ENCODE measurements around the gene RPN1.

RPN1 gene

GRCh38 chr3:128648940-128649663, 1.5 kb downstream of the RPN1 start:
- TF ChIP-seq CTCF (IDR thresholded peaks at IDR 0.05; ENCODE audit: low read depth, low read length), result no peak
- peak; percentile 7 for DNase-seq (ENCODE audit: low read depth, low spot score)
- in situ Hi-C loops (cut with HindIII; ENCODE audit: low sequenced_read_pairs), result no loop called here
- peak overlapping the region; percentile 99 for H3K4me3 ChIP-seq (ENCODE audit: low read depth, low read length)

- in situ Hi-C loops (cut with HindIII; ENCODE audit: low sequenced_read_pairs), result no loop called here
- H3K4me3 ChIP-seq (ENCODE audit: low read depth, low read length), result peak overlapping the region; percentile 99
- DNase-seq (ENCODE audit: low read depth, low spot score), result no peak
- no peak for TF ChIP-seq CTCF (IDR thresholded peaks at IDR 0.05; ENCODE audit: low read depth, low read length)
Measured at GRCh38 chr3:128648402-128648801, 2.2 kb downstream of the RPN1 start.

GRCh38 chr3:128647307-128647706, 3.3 kb downstream of the RPN1 start:
- no peak for TF ChIP-seq CTCF (IDR thresholded peaks at IDR 0.05; ENCODE audit: low read depth, low read length)
- DNase-seq (ENCODE audit: low read depth, low spot score), result no peak
- no peak overlapping the region for H3K4me3 ChIP-seq (ENCODE audit: low read depth, low read length)
- in situ Hi-C loops (cut with HindIII; ENCODE audit: low sequenced_read_pairs), result no loop called here

GRCh38 chr3:128634075-128634611, 16.5 kb downstream of the RPN1 start:
- no peak overlapping the region for H3K4me3 ChIP-seq (ENCODE audit: low read depth, low read length)
- in situ Hi-C loops (cut with HindIII; ENCODE audit: low sequenced_read_pairs), result no loop called here
- DNase-seq (ENCODE audit: low read depth, low spot score), result no peak
- TF ChIP-seq CTCF (IDR thresholded peaks at IDR 0.05; ENCODE audit: low read depth, low read length), result no peak

- H3K4me3 ChIP-seq (ENCODE audit: low read depth, low read length), result no peak overlapping the region
- in situ Hi-C loops (cut with HindIII; ENCODE audit: low sequenced_read_pairs), result no loop called here
- TF ChIP-seq CTCF (IDR thresholded peaks at IDR 0.05; ENCODE audit: low read depth, low read length), result no peak
- DNase-seq (ENCODE audit: low read depth, low spot score), result no peak
Measured at GRCh38 chr3:128632301-128632700, 18.3 kb downstream of the RPN1 start.

GRCh38 chr3:128629936-128630335, 20.7 kb downstream of the RPN1 start:
- no peak overlapping the region for H3K4me3 ChIP-seq (ENCODE audit: low read depth, low read length)
- TF ChIP-seq CTCF (IDR thresholded peaks at IDR 0.05; ENCODE audit: low read depth, low read length), result no peak
- DNase-seq (ENCODE audit: low read depth, low spot score), result no peak
- in situ Hi-C loops (cut with HindIII; ENCODE audit: low sequenced_read_pairs), result no loop called here

Data from astrocyte of the spinal cord (primary cell).